ENCODE results near the gene BCR.

GRCh38 chr22:23197836-23198235 lies 17.5 kb downstream of the BCR start:
- TF ChIP-seq CTCF (IDR thresholded peaks at IDR 0.05 in 8 of 11, conservative IDR thresholded peaks at IDR 0.05 in 3 of 11): no peak
- peak; percentile 50 to 65 (median 52) for TF ChIP-seq POLR2AphosphoS5 (IDR thresholded peaks at IDR 0.05)
